ENCODE data around the gene SELENOV.
"Not testable (repeated sequence)": the region's sequence is repeated elsewhere in the genome, so short reads cannot be mapped to it uniquely, and the experiment has no call there.

The SELENOV gene, protein sequence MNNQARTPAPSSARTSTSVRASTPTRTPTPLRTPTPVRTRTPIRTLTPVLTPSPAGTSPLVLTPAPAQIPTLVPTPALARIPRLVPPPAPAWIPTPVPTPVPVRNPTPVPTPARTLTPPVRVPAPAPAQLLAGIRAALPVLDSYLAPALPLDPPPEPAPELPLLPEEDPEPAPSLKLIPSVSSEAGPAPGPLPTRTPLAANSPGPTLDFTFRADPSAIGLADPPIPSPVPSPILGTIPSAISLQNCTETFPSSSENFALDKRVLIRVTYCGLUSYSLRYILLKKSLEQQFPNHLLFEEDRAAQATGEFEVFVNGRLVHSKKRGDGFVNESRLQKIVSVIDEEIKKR

DNA sequence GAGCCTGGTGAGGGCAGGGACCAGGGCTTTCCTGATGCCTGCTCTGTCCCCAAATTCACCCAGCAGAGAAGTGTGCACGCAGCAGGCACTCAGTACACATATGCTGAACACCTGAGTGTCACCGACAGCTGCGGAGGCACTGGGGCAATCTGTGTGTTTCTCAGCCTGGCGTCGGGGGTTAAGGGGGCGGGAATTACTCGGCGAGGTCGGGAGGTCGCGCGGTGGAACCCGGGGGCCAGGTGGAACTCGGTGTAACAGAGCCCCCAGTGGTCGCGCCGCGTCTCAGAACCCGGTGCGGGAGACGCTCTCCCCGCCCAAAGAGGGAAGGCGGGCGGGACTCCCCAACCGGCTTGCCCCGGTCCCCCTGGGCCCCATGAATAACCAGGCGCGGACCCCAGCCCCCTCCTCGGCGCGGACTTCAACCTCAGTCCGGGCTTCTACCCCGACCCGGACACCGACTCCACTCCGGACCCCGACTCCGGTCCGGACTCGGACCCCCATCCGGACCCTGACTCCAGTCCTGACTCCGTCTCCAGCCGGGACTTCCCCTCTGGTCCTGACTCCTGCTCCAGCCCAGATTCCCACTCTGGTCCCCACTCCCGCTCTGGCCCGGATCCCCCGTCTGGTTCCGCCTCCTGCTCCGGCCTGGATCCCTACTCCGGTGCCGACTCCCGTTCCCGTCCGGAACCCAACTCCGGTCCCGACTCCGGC, at the start of gene SELENOV:
TSS of gene SELENOV (plus strand) at position 300 of the 711 bp plus-strand sequence. CDS start at position 374, 74 bp downstream.
- DNase-seq: no peak

DNA sequence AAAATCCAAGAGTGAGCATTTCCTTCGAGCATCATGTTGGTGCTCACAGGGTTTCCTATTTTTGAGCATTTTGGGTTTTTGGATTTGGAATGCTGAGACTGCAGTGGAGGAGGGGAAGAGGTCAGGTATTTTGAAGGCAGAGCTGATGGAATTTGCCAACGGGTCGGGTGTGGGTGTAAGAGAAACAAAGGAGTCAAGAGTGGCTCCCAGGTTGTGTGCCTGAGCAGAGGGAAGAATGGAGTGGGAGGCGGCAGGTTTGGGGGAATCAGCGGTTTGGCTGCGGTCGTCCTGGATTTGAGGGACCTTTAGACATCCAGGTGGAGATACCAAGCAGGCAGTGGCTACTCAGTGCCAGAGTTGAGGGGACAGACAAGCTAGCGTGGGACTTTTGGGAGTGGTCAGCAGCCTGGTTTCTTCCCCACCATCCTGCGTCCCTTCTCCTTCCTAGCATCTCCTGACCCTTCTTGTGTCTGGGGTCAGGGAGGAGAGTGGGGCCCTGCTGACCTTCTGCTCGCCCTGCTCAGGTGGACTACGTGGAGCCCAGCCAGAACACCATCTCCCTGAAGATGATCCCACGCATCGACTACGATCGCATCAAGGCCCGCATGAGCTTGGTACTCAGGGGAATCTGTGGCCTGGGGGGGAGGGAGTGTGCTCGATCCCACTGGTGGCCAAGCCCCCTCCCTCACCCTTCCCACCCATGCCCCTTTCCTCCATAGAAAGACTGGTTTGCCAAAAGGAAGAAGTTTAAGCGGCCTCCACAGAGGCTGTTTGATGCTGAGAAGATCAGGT, 48.8 kb upstream of the SELENOV start:
- DNase-seq: no peak

DNA sequence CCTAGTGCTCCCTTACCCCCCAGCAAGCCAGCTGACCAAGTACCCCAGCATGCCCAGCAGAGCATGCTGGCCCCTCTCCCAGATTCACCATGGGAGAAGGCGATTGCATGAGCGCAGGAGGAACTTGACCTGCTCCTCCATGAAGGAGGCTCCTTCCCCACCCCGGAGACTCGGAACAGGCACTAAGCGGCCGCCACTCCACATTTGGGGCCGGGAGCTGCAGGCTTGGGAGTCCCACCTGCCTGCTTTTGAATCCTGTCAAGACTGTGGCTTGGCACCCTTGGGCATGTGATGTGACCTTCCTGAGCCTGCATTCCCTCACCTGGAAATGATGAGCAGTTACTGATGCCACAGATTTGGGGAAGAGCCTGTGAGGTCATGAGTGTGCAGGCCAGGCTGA, 47.0 kb upstream of the SELENOV start:
- no peak for DNase-seq

DNA sequence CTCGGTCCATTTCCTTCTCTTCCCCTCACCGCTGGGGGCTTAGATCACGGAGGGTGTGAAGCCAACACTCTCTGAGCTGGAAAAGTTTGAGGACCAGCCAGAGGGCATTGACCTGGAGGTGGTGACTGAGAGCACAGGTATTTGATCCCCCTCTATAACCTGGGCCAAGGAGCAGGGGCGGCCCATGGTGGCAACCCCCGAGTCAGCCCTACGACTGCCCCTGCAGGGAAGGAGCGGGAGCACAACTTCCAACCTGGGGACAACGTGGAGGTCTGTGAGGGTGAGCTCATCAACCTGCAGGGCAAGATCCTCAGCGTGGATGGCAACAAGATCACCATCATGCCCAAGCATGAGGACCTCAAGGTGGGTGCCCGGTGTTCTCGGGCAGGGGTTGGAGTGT, 45.9 kb upstream of the SELENOV start:
- DNase-seq: no peak

DNA sequence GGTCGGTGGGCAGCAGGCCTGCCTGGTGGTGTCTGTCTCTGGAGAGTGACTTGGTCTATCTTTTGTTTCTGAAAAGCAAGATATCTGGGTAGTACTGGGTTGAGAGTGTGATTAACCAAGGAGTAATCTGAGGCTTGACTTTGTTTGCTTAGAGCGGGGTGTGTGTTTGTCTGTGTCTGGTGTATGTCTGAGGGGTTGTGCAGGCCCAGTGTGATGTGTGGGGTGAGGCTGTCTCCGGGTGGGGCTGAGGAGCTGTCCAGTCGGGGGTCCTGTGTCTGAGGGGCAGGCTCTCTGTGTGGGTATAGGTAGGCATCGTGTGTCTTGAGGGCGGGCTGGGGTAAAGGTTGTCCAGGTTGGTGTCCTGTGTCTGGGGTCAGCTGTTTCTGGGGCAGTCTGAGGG, 45.4 kb upstream of the SELENOV start:
- DNase-seq: no peak

DNA sequence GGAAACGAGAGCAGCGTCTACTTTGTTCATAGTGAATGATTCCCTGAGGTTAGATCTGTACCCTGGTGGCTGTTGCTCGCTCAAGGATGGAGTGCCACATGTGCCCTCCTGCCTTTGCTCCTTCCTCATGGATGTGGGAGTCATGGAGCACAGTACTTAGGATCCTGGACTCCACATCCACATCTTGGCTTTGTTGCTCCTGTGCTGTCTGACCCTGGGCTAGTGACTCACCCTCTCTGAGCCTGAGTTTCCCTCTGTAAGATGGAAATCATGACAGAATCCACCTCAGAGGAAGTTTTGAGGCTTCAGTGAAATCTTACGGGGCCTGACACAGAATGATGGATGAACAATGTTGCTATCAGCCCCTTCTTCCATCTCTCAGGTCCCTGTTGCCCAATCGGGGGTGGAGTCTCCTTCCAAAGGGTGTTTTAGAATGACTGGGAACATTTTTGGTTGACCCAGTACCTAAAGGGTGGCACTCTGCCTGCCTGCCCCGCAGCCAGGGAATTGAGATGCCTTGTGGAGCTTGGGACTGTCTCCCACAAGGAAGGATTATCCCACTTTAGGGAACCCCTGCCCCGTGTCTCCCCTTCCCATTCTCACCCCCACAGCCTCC, 44.1 kb upstream of the SELENOV start:
- no peak for DNase-seq

DNA sequence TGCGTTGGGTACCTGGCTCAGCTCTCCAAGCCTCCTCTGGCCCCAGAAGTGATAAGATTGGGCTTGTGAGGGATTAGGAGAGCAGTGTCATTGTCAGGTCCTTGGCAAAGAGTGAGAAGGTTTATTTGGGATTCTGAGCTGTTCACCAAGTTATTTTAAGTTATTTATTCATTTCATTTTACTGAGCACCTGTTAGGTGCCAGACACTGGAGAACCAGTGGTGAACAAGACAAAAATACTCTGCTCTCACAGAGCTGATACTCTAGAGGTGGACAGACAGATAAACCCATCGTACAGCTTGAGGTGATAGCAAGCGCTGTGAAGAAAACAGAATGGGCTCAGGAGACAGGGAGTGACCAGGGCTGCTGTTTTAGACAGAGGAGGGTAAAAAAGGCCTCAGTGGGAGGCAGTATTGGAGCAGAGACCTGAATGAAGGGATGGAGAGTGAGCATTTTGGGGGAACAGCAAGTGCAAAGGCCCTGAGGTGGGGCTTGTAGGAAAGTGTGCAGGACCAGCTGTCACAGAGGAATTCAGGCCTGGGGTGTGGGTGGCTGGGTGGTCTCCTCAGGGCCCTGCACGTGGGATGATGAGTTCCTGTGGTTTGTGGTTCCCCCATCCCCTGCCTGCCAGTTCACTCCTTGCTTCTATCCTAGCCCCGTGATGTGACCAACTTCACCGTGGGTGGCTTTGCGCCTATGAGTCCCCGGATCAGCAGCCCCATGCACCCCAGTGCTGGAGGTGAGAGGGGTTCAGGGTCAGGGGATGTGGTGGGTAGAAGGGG, 43.0 kb upstream of the SELENOV start:
- DNase-seq: no peak

DNA sequence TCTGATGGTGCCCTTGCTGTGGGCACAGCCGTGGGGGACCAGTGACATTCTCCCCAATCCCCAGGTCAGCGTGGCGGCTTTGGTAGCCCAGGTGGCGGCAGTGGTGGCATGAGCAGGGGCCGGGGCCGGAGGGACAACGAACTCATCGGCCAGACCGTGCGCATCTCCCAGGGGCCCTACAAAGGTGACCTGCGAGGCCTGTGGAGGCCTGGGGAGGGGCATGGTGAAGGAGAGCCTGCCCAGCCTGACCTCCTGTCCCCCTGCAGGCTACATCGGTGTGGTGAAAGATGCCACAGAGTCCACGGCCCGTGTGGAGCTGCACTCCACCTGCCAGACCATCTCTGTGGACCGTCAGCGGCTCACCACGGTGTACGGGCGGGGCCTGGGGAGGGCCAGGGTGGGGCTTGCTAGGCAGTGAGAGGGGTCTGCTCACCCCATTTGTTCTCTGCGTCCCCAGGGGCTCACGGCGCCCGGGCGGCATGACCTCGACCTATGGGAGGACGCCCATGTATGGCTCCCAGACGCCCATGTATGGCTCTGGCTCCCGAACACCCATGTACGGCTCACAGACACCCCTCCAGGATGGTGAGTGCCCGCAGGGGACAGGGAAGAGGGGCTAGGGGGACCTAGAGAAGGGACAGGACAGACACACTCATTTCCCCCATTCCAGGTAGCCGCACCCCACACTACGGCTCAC, 42.0 kb upstream of the SELENOV start:
- DNase-seq: no peak

DNA sequence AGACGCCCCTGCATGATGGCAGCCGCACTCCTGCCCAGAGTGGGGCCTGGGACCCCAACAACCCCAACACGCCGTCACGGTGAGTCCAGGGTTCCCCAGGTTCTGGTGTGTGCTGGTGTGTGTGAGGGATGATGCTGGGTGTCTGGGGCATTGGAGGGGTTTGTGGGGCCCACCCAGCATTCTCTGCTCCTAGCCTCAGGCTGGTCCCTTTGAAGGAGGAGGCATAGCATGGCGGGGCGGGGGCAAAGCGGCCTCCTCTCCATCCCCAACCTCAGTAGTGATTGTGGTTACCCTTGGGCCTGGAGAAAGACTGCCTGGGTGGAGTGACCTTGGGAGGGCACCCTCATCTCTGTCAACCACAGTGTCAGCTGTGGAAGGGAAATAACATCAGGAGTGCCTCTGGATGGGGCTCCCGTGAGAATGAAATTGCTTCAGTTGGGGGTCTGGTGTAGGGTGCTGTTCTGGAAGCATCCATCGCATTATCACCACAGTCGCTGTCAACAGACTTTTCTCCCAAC, 41.4 kb upstream of the SELENOV start:
- DNase-seq: no peak

DNA sequence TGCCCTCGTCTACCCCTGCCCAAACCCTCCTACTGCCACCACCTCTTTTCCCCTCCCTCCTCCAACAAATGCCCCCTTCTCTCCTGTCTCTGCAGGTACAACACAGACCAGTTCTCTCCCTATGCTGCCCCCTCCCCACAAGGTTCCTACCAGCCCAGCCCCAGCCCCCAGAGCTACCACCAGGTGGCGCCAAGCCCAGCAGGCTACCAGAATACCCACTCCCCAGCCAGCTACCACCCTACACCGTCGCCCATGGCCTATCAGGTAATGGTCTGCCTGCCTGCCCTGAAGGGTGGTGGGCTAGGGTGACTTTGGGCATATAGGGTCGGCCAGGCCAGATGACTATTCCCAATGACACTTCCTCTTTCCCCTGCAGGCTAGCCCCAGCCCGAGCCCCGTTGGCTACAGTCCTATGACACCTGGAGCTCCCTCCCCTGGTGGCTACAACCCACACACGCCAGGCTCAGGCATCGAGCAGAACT, 40.8 kb upstream of the SELENOV start:
- DNase-seq: no peak

DNA sequence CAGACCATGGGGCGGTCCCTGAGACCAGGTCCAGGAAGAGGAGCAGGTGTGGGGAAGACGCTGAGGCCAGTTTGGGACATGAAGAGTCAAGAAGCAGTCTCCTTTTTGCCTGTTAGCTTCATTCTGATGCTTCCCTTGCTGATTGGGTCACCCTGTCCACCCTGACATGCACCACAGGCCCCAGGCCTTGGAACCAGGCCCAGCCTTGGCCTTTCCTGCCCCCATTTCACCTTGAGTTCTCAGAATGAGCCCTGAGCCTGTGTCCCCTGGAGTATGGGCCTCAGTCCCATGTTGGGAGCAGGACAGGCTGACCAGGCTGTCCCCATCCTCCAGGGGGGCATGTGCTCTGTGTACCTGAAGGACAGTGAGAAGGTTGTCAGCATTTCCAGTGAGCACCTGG, 39.2 kb upstream of the SELENOV start:
- DNase-seq: no peak

DNA sequence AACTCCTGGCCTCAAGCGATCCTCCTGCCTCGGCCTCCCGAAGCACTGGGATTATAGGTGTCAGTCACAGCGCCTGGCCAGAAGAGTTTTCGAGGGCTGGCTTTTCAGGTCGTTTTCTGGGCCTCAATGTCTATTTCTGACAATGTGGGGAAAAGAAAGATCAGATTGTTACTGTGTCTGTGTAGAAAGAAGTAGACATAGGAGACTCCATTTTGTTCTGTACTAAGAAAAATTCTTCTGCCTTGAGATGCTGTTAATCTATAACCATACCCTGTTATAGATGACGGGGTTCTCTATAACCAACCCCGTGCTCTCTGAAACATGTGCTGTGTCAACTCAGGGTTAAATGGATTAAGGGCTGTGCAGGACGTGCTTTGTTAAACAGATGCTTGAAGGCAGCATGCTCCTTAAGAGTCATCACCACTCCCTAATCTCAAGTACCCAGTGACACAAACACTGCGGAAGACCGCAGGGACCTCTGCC, 35.6 kb upstream of the SELENOV start:
- not testable (repeated sequence) for DNase-seq

DNA sequence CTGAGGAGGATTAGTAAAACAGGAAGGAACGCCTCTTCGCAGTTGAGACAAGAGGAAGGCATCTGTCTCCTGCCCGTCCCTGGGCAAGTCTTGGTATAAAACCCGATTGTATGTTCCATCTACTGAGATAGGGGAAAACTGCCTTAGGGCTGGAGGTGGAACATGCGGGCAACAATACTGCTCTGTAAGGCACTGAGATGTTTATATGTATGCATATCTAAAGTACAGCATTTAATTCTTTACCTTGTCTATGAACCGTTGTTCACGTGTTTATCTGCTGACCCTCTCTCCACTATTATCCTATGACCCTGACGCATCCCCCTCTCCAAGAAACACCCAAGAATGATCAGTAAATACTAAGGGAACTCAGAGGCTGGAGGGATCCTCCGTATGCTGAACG, 35.0 kb upstream of the SELENOV start:
- no peak for DNase-seq

DNA sequence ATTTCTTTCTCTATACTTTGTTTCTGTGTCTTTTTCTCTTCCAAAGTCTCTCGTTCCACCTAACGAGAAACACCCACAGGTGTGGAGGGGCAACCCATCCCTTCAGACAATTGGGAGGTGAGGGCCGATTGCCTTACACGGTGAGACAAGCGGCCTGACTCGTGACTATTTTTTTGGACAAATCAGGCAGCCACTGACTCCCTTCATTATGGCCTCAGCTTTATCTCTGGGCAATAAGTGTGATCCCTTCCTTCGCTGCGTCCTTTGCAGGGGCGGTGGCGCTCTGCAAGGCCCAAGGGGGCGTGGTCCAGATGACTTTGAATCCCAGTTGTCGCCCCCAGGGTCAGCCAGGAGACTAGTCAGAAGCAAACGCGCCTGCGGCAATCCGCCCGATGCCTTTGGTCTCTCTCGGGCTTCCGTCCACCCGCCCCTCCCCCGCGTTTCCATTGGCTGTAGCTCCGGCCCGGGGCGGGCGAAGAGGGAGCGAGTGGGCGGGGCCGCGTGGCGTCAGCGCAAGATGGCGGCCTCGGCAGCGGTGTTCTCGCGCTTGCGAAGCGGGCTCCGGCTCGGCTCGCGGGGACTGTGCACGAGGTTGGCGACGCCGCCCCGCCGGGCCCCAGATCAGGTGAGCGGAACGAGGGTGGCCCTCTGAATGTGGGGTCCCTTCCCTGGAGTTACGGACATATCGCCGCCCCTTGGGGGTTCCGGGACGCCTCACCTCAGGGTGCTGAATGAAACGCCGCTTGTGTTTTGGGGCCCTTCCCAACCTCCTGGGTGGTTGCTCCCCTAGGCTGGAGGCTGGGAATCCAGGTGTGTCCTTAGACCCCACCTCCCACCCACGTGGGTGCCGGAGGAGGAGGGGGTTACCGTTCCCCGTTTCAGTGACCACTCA, 34.4 kb upstream of the SELENOV start, which contains the start of gene TIMM50:
TSS of gene TIMM50 (plus strand) at position 502 of the 892 bp plus-strand sequence. CDS start at position 518, 16 bp downstream.
- DNase-seq: peak in 1 of 2 experiments; percentile 76

DNA sequence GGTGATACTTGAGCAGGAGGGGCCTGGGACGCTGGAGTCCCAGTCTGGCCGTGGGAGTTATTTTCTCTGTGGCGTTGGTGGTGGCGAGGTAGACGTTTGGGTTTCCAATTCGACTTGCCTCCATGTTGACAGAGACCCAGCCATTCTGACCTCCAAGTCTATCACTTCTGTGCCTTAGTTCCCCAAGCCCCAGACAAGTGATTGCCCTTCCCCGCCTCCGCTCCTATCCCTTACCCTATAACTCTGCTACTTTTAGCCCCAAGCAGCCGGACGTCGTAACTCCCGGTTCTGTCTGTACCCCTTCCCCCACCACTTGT, 33.8 kb upstream of the SELENOV start:
- no peak for DNase-seq

DNA sequence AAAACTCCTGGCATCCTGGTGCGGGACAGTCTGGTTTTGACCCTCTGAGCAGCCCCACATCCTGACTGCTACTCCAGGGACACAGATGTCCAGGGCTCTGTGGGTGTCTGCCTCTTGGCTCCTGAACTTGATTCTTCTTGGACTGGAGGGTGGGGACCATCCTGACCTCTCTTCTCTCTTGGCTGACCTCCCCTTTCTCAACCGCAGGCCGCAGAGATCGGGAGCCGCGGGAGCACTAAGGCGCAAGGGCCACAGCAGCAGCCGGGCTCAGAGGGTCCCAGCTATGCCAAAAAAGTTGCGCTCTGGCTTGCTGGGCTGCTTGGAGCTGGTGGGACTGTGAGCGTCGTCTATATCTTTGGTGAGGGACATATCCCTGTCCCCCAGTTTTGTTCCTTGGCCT, 33.3 kb upstream of the SELENOV start:
- no peak for DNase-seq

DNA sequence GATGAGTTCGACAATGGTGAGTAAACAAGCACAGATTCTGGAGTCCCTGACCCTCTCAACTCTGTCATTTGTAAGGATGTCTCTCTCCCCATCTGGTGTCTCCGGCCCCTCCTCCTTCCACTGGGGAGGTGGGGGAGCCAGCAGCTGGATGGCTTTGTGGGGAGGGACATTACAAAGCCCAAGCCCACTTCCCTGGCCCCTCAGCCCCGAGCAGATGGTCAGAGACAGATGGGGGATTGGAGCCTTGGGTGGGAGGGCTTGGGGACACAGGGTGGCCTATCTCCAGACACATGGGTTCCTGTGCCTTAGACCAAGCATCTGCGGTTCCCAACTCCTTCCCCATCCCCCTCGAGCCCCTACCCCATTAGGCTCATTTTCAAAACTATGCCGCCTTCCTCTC, 31.8 kb upstream of the SELENOV start:
- DNase-seq: no peak

DNA sequence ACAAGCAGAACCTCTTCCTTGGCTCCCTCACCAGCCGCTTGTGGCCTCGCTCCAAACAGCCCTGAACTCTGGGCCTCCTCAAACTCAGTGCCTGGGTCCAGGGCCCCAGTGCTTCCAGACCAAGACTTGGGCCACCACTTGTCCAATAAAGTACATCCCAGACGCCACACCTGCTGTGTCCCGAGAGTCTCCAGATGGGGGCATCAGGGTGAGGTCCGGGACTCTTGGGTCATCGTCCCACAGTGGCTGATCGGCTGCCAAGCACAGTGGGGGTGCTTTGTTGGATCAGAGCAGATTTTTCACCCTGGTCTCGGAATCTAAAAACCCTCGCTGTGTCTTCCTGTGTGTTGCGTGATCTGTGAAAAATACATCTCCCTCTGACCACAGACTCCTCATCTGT, 25.2 kb upstream of the SELENOV start:
- DNase-seq: no peak

DNA sequence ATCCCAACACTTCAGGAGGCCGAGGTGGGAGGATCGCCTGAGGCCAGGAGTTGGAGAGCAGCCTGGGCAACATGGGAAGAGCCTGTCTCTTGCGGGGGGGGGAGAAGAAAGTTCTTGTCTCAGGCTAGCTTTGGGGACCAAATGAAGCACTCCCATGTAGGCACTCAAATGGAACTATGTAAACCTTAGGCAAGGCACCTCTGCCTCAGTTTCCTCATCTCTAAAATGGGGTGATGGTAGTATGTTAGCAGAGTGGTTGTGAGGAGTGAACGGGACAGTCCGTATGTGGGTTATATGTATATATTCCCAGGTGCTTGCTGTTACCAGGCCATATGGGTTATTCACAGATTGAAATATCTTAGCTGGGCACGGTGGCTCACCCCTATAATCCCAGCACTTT, 22.7 kb upstream of the SELENOV start:
- DNase-seq: no peak

DNA sequence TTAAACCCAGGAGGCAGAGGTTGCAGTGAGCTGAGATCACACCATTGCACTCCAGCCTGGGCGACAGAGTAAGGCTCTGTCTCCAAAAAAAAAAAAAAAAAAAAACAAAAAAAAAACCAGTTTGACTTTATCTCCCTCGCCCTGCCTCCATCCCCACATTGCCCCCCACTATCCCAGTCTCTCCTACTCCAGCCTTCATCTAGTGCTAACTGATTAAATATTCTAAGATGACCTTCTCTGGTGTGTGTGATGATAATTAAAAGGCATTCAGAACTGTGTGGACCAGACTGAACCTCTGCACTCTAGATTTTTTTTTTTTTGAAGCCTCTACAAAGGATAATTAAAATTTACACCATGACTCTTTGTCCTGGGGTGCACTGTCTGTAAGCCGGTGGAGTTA, 22.2 kb upstream of the SELENOV start:
- no peak for DNase-seq
